KMS-11 (cell line): ENCODE data around the gene PDE4D.

Experiments
- H2AFZ ChIP-seq: fragments of 200-600 bp; sonication (generic); 2 replicates; pipeline ENCODE4 v1.6.1; 2016; ENCODE audit warnings: antibody characterized with exemption, mixed run types, low read depth
- H3K27ac ChIP-seq: fragments of 200-600 bp; sonication (generic); 2 replicates; pipeline ENCODE4 v1.6.1; 2016; ENCODE audit warnings: mild to moderate bottlenecking, mixed run types
- H3K27me3 ChIP-seq: fragments of 200-600 bp; sonication (generic); 2 replicates; pipeline ENCODE4 v1.6.1; 2017; ENCODE audit warnings: mild to moderate bottlenecking, low read depth, mixed run types, moderate library complexity; ENCODE audit not compliant: insufficient read depth
- H3K36me3 ChIP-seq: fragments of 200-600 bp; sonication (generic); 2 replicates; pipeline ENCODE4 v1.6.1; 2017; ENCODE audit warnings: mild to moderate bottlenecking, mixed run types; ENCODE audit not compliant: insufficient read depth
- H3K4me1 ChIP-seq: fragments of 200-600 bp; sonication (generic); 2 replicates; pipeline ENCODE4 v1.6.1; 2016; ENCODE audit warnings: mild to moderate bottlenecking, low read depth, mixed run types; ENCODE audit not compliant: poor library complexity, severe bottlenecking
- H3K4me2 ChIP-seq: fragments of 200-600 bp; sonication (generic); 2 replicates; pipeline ENCODE4 v1.7.0; 2016; ENCODE audit warnings: mild to moderate bottlenecking, mixed run types
- H3K4me3 ChIP-seq: fragments of 200-600 bp; sonication (generic); IDR thresholded peaks from 2 replicates; pipeline ENCODE4 v1.6.1; 2017; ENCODE audit warnings: low read depth, low read length, mixed read lengths; ENCODE audit not compliant: insufficient read depth
- H3K79me2 ChIP-seq: fragments of 200-600 bp; sonication (generic); 2 replicates; pipeline ENCODE4 v1.6.1; 2016; ENCODE audit warnings: low read depth, mixed run types; ENCODE audit not compliant: insufficient read depth
- H3K9ac ChIP-seq: fragments of 200-600 bp; sonication (generic); 2 replicates; pipeline ENCODE4 v1.6.1; 2016; ENCODE audit warnings: mild to moderate bottlenecking, mixed run types
- H4K20me1 ChIP-seq: fragments of 200-600 bp; sonication (generic); 2 replicates; pipeline ENCODE4 v1.6.1; 2016; ENCODE audit warnings: mild to moderate bottlenecking, mixed run types; ENCODE audit not compliant: insufficient read depth
- CTCF ChIP-seq: fragments of 200-600 bp; sonication (generic); conservative IDR thresholded peaks from 2 replicates; pipeline ENCODE4 v1.6.1; 2017; ENCODE audit warnings: low read depth, mild to moderate bottlenecking, antibody characterized with exemption, low read length, moderate library complexity, mixed read lengths

The PDE4D gene

DNA sequence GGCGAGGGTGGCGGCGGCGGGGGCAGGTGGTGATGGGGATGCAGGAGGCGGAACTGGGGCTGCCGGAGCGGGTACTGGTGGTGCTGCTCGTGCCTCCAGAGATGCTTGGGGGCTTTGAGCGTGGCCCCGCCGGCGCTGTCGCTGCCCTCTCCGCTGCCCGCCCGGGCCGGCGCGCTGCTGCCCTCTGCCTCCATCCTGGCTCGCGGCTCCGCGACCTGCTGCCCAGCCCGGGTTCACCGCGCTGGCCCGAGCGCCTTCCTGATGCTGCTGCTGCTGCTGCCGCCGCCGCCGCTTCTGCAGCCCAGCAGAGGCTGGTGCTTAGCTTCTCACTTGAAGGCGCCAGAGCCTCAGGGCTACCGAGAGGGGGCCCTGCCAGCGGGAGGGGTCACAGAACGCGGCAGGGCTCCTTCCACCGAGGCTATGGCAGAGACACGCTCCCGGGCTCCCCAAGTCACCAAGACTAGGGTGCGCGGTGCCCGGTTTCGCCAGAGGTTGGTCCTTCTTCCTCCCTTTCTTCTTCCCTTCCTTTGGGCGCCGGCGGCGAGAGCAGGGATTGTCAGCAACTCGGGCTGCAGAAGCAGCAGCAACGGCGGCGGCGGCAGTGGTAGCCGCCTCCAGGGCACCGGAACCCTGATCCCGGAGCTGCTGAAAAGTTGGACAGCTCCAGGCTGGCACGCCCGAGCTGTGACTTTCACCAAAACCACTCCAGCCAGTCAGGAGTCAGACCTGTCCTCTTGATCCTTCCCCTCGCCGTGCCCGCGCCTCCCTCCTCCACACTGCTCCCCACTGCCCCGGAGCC lies at the start of gene PDE4D:
Gene PDE4D, minus strand, starts transcription at position 298 of the 799 bp plus-strand sequence.
- H2AFZ ChIP-seq = no peak within 1 kb of the TSS
- H3K9ac ChIP-seq = no peak within 1 kb of the TSS
- no peak within 1 kb of the TSS for H3K4me2 ChIP-seq
- no peaks in the 10 kb centered on the region for H3K4me1 ChIP-seq
- H3K4me3 ChIP-seq = no peak within 1 kb of the TSS
- H3K79me2 ChIP-seq = no peaks in the 10 kb centered on the region
- no peak for TF ChIP-seq CTCF
- H4K20me1 ChIP-seq = no peaks in the 10 kb centered on the region
- H3K27me3 ChIP-seq = no peaks in the 10 kb centered on the region
- no peaks in the 10 kb centered on the region for H3K36me3 ChIP-seq
- no peak within 1 kb of the TSS for H3K27ac ChIP-seq

DNA sequence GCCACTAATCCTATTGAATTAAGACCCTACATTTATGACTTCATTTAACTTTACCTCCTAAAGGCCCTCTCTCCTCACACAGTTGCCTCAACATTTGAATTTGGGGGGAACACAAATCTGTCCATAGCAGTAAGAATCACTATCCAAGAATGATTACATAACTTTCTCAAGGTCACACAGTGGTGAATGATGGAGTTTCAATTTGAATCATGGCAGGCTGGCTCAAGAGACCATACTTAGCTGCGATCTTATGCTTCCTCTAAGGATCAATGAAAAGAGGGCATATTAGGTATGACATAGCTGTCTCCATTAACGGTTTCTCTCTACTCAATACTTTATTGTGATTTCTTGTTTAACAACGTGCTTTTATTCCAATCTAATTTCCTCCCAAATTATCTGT lies 44.1 kb upstream of the PDE4D start:
- H4K20me1 ChIP-seq = no peaks in the 10 kb centered on the region
- no peak overlapping the region for H2AFZ ChIP-seq
- H3K79me2 ChIP-seq = no peaks in the 10 kb centered on the region
- H3K4me1 ChIP-seq = no peaks in the 10 kb centered on the region
- no peaks in the 10 kb centered on the region for H3K36me3 ChIP-seq
- no peak overlapping the region for H3K27ac ChIP-seq
- H3K27me3 ChIP-seq = no peaks in the 10 kb centered on the region
- H3K9ac ChIP-seq = no peak overlapping the region
- TF ChIP-seq CTCF = no peak
- no peak overlapping the region for H3K4me3 ChIP-seq
- no peak overlapping the region for H3K4me2 ChIP-seq

- H4K20me1 ChIP-seq = no peaks in the 10 kb centered on the region
- H3K36me3 ChIP-seq = no peaks in the 10 kb centered on the region
- no peak overlapping the region for H3K9ac ChIP-seq
- no peak overlapping the region for H3K4me3 ChIP-seq
- H2AFZ ChIP-seq = no peak overlapping the region
- H3K79me2 ChIP-seq = no peaks in the 10 kb centered on the region
- H3K27me3 ChIP-seq = no peaks in the 10 kb centered on the region
- H3K4me2 ChIP-seq = no peak overlapping the region
- TF ChIP-seq CTCF = no peak
- no peak overlapping the region for H3K27ac ChIP-seq
- no peaks in the 10 kb centered on the region for H3K4me1 ChIP-seq
These were observed 29.9 kb upstream of the PDE4D start for GRCh38 chr5:59923465-59923864.

DNA sequence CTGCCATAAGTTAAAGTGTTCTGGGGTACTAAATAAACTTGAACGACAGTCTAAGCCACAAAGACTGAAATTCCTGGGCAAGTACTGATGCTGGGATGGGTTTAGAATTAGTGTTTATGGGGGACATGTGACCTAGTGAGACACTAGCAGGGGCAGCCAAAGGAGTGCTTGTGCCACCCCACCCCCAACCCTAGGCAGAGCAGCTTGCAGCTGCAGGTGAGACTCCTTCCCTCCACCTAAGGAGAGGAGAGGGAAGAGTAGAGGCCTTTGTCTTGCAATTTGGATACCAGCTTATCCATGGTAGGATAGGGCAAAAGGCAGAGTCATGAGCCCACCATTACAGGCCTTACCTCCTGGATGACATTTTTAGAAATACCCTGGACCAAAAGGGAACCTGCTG lies 28.7 kb upstream of the PDE4D start:
- Histone ChIP-seq H3K4me2 (no peak overlapping the region), H3K9ac (no peak overlapping the region), H4K20me1 (no peaks in the 10 kb centered on the region), H3K27me3 (no peaks in the 10 kb centered on the region), H3K27ac (no peak overlapping the region), H3K4me1 (no peaks in the 10 kb centered on the region), H3K36me3 (no peaks in the 10 kb centered on the region), H3K79me2 (no peaks in the 10 kb centered on the region), H2AFZ (no peak overlapping the region), H3K4me3 (no peak overlapping the region)
- no peak for TF ChIP-seq CTCF
